Osteoblast (primary cell): ENCODE data around the gene SPEM2. TPM values are rescaled to one million over a fixed set of nuclear protein-coding genes. Genes with fewer than 3 reads are reported as not detected.
A peak's percentile ranks its signal among the peaks of the same experiment; 100 is the strongest.

Experiments
- DNase-seq: peaks from one replicate; pipeline ENCODE4 v3.0.0; 2011; ENCODE audit warnings: low spot score, mixed read lengths; ENCODE audit not compliant: insufficient read length; ENCODE audit errors: missing footprints
- H2AFZ ChIP-seq: 2 replicates; pipeline ENCODE4 v1.6.0; 2011; ENCODE audit warnings: mild to moderate bottlenecking, low read length
- H3K27ac ChIP-seq: 2 replicates; pipeline ENCODE4 v1.5.1; 2011; ENCODE audit warnings: mild to moderate bottlenecking, low read depth, low read length, moderate library complexity
- H3K27me3 ChIP-seq: 2 replicates; pipeline ENCODE4 v1.6.0; 2012; ENCODE audit warnings: mild to moderate bottlenecking, control low read depth, inconsistent platforms, low read length, moderate library complexity; ENCODE audit not compliant: insufficient read depth
- H3K36me3 ChIP-seq: 2 replicates; pipeline ENCODE4 v1.5.1; 2011; ENCODE audit warnings: mild to moderate bottlenecking, low read length, control low read depth, moderate library complexity; ENCODE audit not compliant: insufficient read depth
- H3K4me1 ChIP-seq: 2 replicates; pipeline ENCODE4 v1.5.1; 2011; ENCODE audit warnings: mild to moderate bottlenecking, low read length, control low read depth, moderate library complexity; ENCODE audit not compliant: insufficient read depth
- H3K4me2 ChIP-seq: 2 replicates; pipeline ENCODE4 v1.6.0; 2011; ENCODE audit warnings: mild to moderate bottlenecking, low read length; ENCODE audit not compliant: insufficient read depth
- H3K4me3 ChIP-seq: fragments of 200-600 bp; sonication (generic); 3 replicates; pipeline ENCODE4 v1.5.1; 2012; ENCODE audit warnings: mild to moderate bottlenecking, low read length, inconsistent platforms; ENCODE audit not compliant: insufficient read depth
- H3K79me2 ChIP-seq: 2 replicates; pipeline ENCODE4 v1.6.0; 2012; ENCODE audit warnings: mild to moderate bottlenecking, low read length, control low read depth, inconsistent platforms; ENCODE audit not compliant: insufficient read depth
- H3K9me3 ChIP-seq: 2 replicates; pipeline ENCODE4 v1.5.1; 2011; ENCODE audit warnings: low read depth, low read length, control low read depth
- H4K20me1 ChIP-seq: 2 replicates; pipeline ENCODE4 v1.6.0; 2012; ENCODE audit warnings: mild to moderate bottlenecking, low read length, control low read depth; ENCODE audit not compliant: insufficient read depth
- CTCF ChIP-seq: IDR thresholded peaks from 2 replicates; pipeline ENCODE4 v1.5.1; 2011; ENCODE audit warnings: mild to moderate bottlenecking, low read depth, low read length, moderate library complexity; ENCODE audit errors: extremely low read depth
- total RNA-seq: library from RNA; depleted of rRNA; stranded (reverse); fragments of >200 nt; gene quantifications from 2 replicates; pipeline ENCODE4 v1.2.3, GENCODE V29; 2012

SPEM2 gene
- total RNA-seq, 1 donor, result not detected

- no peak for TF ChIP-seq CTCF
- Histone ChIP-seq H3K27me3 (peaks cover 55% of the 10 kb centered on the region), H3K27ac (no peak overlapping the region), H3K4me1 (peaks cover 24% of the 10 kb centered on the region), H3K9me3 (no peaks in the 10 kb centered on the region), H2AFZ (no peak overlapping the region), H3K4me3 (no peak overlapping the region), H3K4me2 (no peak overlapping the region), H3K36me3 (no peaks in the 10 kb centered on the region), H4K20me1 (no peaks in the 10 kb centered on the region), H3K79me2 (no peaks in the 10 kb centered on the region)
- peak; percentile 44 for DNase-seq
Measured at GRCh38 chr17:7442142-7442541, 16.7 kb downstream of the SPEM2 start.

GRCh38 chr17:7443499-7444485, 18.4 kb downstream of the SPEM2 start:
- Histone ChIP-seq H3K4me1 (peaks cover 20% of the 10 kb centered on the region), H3K27me3 (peaks cover 51% of the 10 kb centered on the region), H3K27ac (no peak overlapping the region), H3K79me2 (no peaks in the 10 kb centered on the region), H4K20me1 (no peaks in the 10 kb centered on the region), H3K4me2 (no peak overlapping the region), H3K36me3 (no peaks in the 10 kb centered on the region), H3K4me3 (no peak overlapping the region), H2AFZ (no peak overlapping the region), H3K9me3 (no peaks in the 10 kb centered on the region)
- TF ChIP-seq CTCF, result no peak
- peak; percentile 93 for DNase-seq

- Histone ChIP-seq H3K36me3 (no peaks in the 10 kb centered on the region), H3K4me1 (peaks cover 20% of the 10 kb centered on the region), H3K79me2 (no peaks in the 10 kb centered on the region), H3K27ac (no peak within 1 kb of the TSS), H3K27me3 (peaks cover 39% of the 10 kb centered on the region), H3K4me2 (peak within 1 kb of the TSS; percentile 77), H3K9me3 (no peaks in the 10 kb centered on the region), H3K4me3 (peak within 1 kb of the TSS; percentile 64), H4K20me1 (no peaks in the 10 kb centered on the region), H2AFZ (peak within 1 kb of the TSS; percentile 68)
- DNase-seq, result peak; percentile 96
- no peak for TF ChIP-seq CTCF
Measured at GRCh38 chr17:7444682-7445618, 19.5 kb downstream of the SPEM2 start, which contains the start of gene CHRNB1. TSS of gene CHRNB1 (plus strand) at chr17:7445061. CDS start at chr17:7445128, 67 bp downstream.
